SH-SY5Y (cell line): Measurements from ENCODE around the gene NAT16.

Source experiments
- GATA2 ChIP-seq: IDR thresholded peaks from 2 replicates; pipeline ENCODE4 v1.6.1; 2011; ENCODE audit warnings: mild to moderate bottlenecking, low read depth, low read length
- GATA3 ChIP-seq: IDR thresholded peaks from 2 replicates; pipeline ENCODE4 v1.6.1; 2011; ENCODE audit warnings: low read depth, mild to moderate bottlenecking, low read length, moderate library complexity

GRCh38 chr7:101162551-101163278 is 17.4 kb downstream of the NAT16 start:
- no peak for TF ChIP-seq GATA3
- no peak for TF ChIP-seq GATA2
